Activated naive CD8-positive, alpha-beta T cell treated with anti-CD3 and anti-CD28 coated beads, Interleukin-2, amount 50 U/mL, for 16 hours (primary cell): ENCODE measurements around the gene REC8.
"Not testable (repeated sequence)": the region's sequence is repeated elsewhere in the genome, so short reads cannot be mapped to it uniquely, and the experiment has no call there.

Experiments used
- DNase-seq: peaks from one replicate; pipeline ENCODE4 v3.0.0-alpha.2; 2020; ENCODE audit warnings: low read depth, low spot score

REC8 gene

GRCh38 chr14:24203249-24203886 is 31.5 kb downstream of the REC8 start:
- DNase-seq: not testable (repeated sequence)

- no peak for DNase-seq
These were observed 32.6 kb downstream of the REC8 start for GRCh38 chr14:24204163-24205146.

- DNase-seq: no peak
These were observed 34.6 kb downstream of the REC8 start for GRCh38 chr14:24206260-24207103.

GRCh38 chr14:24207104-24207551 is 35.2 kb downstream of the REC8 start:
- DNase-seq: no peak

- no peak for DNase-seq
These were observed 35.7 kb downstream of the REC8 start for GRCh38 chr14:24207625-24208024.

GRCh38 chr14:24211311-24211710 is 39.4 kb downstream of the REC8 start:
- no peak for DNase-seq

- DNase-seq: peak; percentile 96
These were observed 41.3 kb downstream of the REC8 start, which contains the start of gene CHMP4A for GRCh38 chr14:24212924-24213865. TSS of gene CHMP4A (minus strand) at chr14:24213488. CDS start at chr14:24213439, 49 bp downstream.

GRCh38 chr14:24213866-24214662 is 42.2 kb downstream of the REC8 start:
- DNase-seq: no peak

- peak; percentile 64 for DNase-seq
These were observed 43.8 kb downstream of the REC8 start, which contains the start of gene MDP1 for GRCh38 chr14:24215495-24216344. TSS of gene MDP1 (minus strand) at chr14:24216066. CDS start at chr14:24215955, 111 bp downstream.

GRCh38 chr14:24216345-24216699 is 44.4 kb downstream of the REC8 start:
- DNase-seq: no peak

- DNase-seq: not testable (repeated sequence)
These were observed 45.0 kb downstream of the REC8 start for GRCh38 chr14:24216876-24217275.

- DNase-seq: no peak
These were observed 47.2 kb downstream of the REC8 start for GRCh38 chr14:24219080-24219479.

- DNase-seq: no peak
These were observed 47.6 kb downstream of the REC8 start for GRCh38 chr14:24219521-24219920.

- not testable (repeated sequence) for DNase-seq
These were observed 51.1 kb downstream of the REC8 start for GRCh38 chr14:24222987-24223386.

GRCh38 chr14:24224618-24225071 is 52.8 kb downstream of the REC8 start:
- DNase-seq: no peak

- no peak for DNase-seq
These were observed 54.6 kb downstream of the REC8 start for GRCh38 chr14:24226473-24226872.

GRCh38 chr14:24228902-24229301 is 57.0 kb downstream of the REC8 start:
- DNase-seq: no peak
